Gastroesophageal sphincter (tissue), 4 donors: ENCODE measurements around the gene BCAS4. TPM values are rescaled to one million over a fixed set of nuclear protein-coding genes. Genes with fewer than 3 reads are reported as not detected.
"Not testable (repeated sequence)": the region's sequence is repeated elsewhere in the genome, so short reads cannot be mapped to it uniquely, and the experiment has no call there.

Experiments used
- ATAC-seq: fragments of 150-250 bp; one replicate; pipeline ENCODE4 v1.9.1; 2016; ENCODE audit warnings: mild to moderate bottlenecking, moderate library complexity
- H3K27ac ChIP-seq, 4 donors: fragments of 200-600 bp; sonication (generic) in 3 of 4; 1 replicate in 3 of 4; 2 replicates in 1 of 4; pipeline ENCODE4 v1.5.1; 2016 to 2019
- H3K27me3 ChIP-seq: fragments of 200-600 bp; sonication (generic); one replicate; pipeline ENCODE4 v1.5.1; 2019
- H3K36me3 ChIP-seq, 2 donors: fragments of 200-600 bp; sonication (generic); one replicate each; pipeline ENCODE4 v1.5.1; 2019; ENCODE audit warnings: control low read depth in 1 of 2
- H3K4me1 ChIP-seq, 3 donors: fragments of 200-600 bp; sonication (generic); 1 replicate in 2 of 3; 2 replicates in 1 of 3; pipeline ENCODE4 v1.5.1; 2016 to 2019; ENCODE audit warnings: control low read depth in 2 of 3
- H3K4me3 ChIP-seq, 2 donors: fragments of 200-600 bp; sonication (generic); one replicate each; pipeline ENCODE4 v1.5.1; 2019; ENCODE audit warnings: mild to moderate bottlenecking in 1 of 2, moderate library complexity in 1 of 2
- H3K9me3 ChIP-seq, 3 donors: fragments of 200-600 bp; sonication (generic); one replicate each; pipeline ENCODE4 v1.5.1; 2017 to 2019; ENCODE audit warnings: control low read depth in 2 of 3
- CTCF ChIP-seq, 4 experiments: fragments of 200-600 bp in 2 of 4; fragments of 450-650 bp in 2 of 4; sonication (generic) in 1 of 4; IDR thresholded peaks; one replicate each; pipeline ENCODE4 v1.5.1; 2017 to 2019; ENCODE audit warnings: antibody characterized with exemption in 4 of 4, mild to moderate bottlenecking in 2 of 4, moderate library complexity in 2 of 4
- EP300 ChIP-seq: sonication (generic); formaldehyde crosslinking; IDR thresholded peaks from one replicate; pipeline ENCODE4 v1.6.1; 2017; ENCODE audit warnings: antibody characterized with exemption, mild to moderate bottlenecking
- POLR2A ChIP-seq, 2 donors: fragments of 450-650 bp; IDR thresholded peaks; one replicate each; pipeline ENCODE4 v1.6.1; 2017; ENCODE audit warnings: antibody characterized with exemption in 2 of 2, mild to moderate bottlenecking in 2 of 2, moderate library complexity in 1 of 2
- POLR2AphosphoS5 ChIP-seq: sonication (generic); formaldehyde crosslinking; IDR thresholded peaks from one replicate; pipeline ENCODE4 v1.6.1; 2017; ENCODE audit warnings: antibody characterized with exemption
- WGBS, 2 donors: methylation state at CpG; one replicate each; pipeline ENCODE4 v1.1.5; 2018; ENCODE audit warnings: low coverage in 1 of 2; 5-methylcytosine and 5-hydroxymethylcytosine counted together
- total RNA-seq, 4 donors: library from RNA; depleted of rRNA; stranded (reverse); fragments of >200 nt; gene quantifications; one replicate each; pipeline ENCODE4 v1.1.0, GENCODE V29; 2016

BCAS4 gene
- total RNA-seq, 4 donors from 2014 or later: 4.4 to 18.7 (median 4.7) TPM

- H3K9me3 ChIP-seq: no peaks in the 10 kb centered on the region
- no peaks in the 10 kb centered on the region for H3K4me1 ChIP-seq
- H3K27me3 ChIP-seq: no peaks in the 10 kb centered on the region
- no peak for TF ChIP-seq POLR2A (IDR thresholded peaks at IDR 0.05)
- TF ChIP-seq EP300: no peak
- no peak for TF ChIP-seq POLR2AphosphoS5
- TF ChIP-seq CTCF (IDR thresholded peaks at IDR 0.05): no peak
- peaks cover 0 to 16% of the 10 kb centered on the region in 2 donors for H3K36me3 ChIP-seq
- H3K4me3 ChIP-seq: no peak overlapping the region
- 100% methylated on average over 1 to 5 of the region's 7 CpGs for WGBS, 2 donors
- ATAC-seq: no peak
- H3K27ac ChIP-seq: no peak overlapping the region
Observed at GRCh38 chr20:50876816-50877215, 82.0 kb downstream of the BCAS4 start.

GRCh38 chr20:50877232-50877743, 82.4 kb downstream of the BCAS4 start:
- no peak overlapping the region for H3K4me3 ChIP-seq
- ATAC-seq: no peak
- WGBS, 2 donors: 73% methylated on average over 2 of the region's 6 CpGs; no CpG with 5 or more reads in 1 of the 2 donors

GRCh38 chr20:50879649-50880550, 85.0 kb downstream of the BCAS4 start:
- Histone ChIP-seq H3K4me3 (no peak overlapping the region), H3K27me3 (no peaks in the 10 kb centered on the region), H3K36me3 (peaks cover 0 to 16% of the 10 kb centered on the region in 2 donors), H3K27ac (no peak overlapping the region), H3K4me1 (no peaks in the 10 kb centered on the region), H3K9me3 (no peaks in the 10 kb centered on the region)
- TF ChIP-seq EP300 (no peak), CTCF (IDR thresholded peaks at IDR 0.05) (no peak), POLR2AphosphoS5 (no peak), POLR2A (IDR thresholded peaks at IDR 0.05) (no peak)
- WGBS, 2 donors: 72 to 82% methylated on average over 6 to 11 of the region's 20 CpGs
- ATAC-seq: no peak

More at GRCh38 chr20:50877232-50877743, 82.4 kb downstream of the BCAS4 start:
- no peak for TF ChIP-seq POLR2A (IDR thresholded peaks at IDR 0.05)
- no peak for TF ChIP-seq POLR2AphosphoS5
- TF ChIP-seq CTCF (IDR thresholded peaks at IDR 0.05): no peak
- no peak for TF ChIP-seq EP300
- Histone ChIP-seq H3K9me3 (no peaks in the 10 kb centered on the region), H3K27ac (no peak overlapping the region), H3K4me1 (no peaks in the 10 kb centered on the region), H3K27me3 (no peaks in the 10 kb centered on the region), H3K36me3 (peaks cover 0 to 16% of the 10 kb centered on the region in 2 donors)

GRCh38 chr20:50881759-50882424, 87.0 kb downstream of the BCAS4 start:
- H3K27me3 ChIP-seq, H3K4me3 ChIP-seq, H3K9me3 ChIP-seq, H3K4me1 ChIP-seq, H3K36me3 ChIP-seq, ATAC-seq, H3K27ac ChIP-seq: not testable (repeated sequence)
- 90 to 100% methylated on average over 1 to 5 of the region's 5 CpGs for WGBS, 2 donors

- Histone ChIP-seq H3K27ac (no peak overlapping the region), H3K9me3 (no peaks in the 10 kb centered on the region), H3K4me1 (no peaks in the 10 kb centered on the region), H3K27me3 (no peaks in the 10 kb centered on the region), H3K36me3 (peaks cover 0 to 14% of the 10 kb centered on the region in 2 donors), H3K4me3 (no peak overlapping the region)
- TF ChIP-seq EP300: no peak
- no peak for TF ChIP-seq POLR2AphosphoS5
- TF ChIP-seq CTCF (IDR thresholded peaks at IDR 0.05): no peak
- TF ChIP-seq POLR2A (IDR thresholded peaks at IDR 0.05): no peak
- 87 to 95% methylated on average over 4 of the region's 11 CpGs for WGBS, 2 donors
- no peak for ATAC-seq
Observed at GRCh38 chr20:50883856-50884255, 89.0 kb downstream of the BCAS4 start.
